Activated naive CD8-positive, alpha-beta T cell treated with anti-CD3 and anti-CD28 coated beads, Interleukin-2, amount 50 U/mL, for 16 hours (primary cell): ENCODE measurements around the gene STPG2.

ENCODE experiments used
- DNase-seq: peaks from one replicate; pipeline ENCODE4 v3.0.0-alpha.2; 2020; ENCODE audit warnings: low read depth, low spot score

STPG2 gene

DNA sequence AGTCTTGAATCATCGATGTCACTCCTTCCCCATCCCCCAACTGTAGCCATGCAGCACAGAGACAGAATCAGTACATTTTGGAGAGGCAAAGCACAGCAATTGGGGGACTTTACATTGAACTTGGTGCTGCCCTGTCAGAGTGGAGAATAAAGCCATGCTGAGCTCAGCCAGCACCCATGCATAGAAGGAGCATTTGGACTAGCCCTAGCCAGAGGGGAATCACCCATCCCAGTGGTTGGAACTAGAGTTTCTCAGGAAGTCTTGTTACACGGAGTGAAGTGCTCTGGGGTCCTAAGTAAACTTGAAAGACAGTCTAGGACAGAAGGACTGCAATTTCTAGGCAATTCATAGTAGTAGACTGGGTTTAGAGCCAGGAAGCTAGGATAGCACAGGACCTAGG is 49.6 kb downstream of the STPG2 start:
- DNase-seq, result no peak

GRCh38 chr4:98092833-98093439 is 50.3 kb downstream of the STPG2 start:
- DNase-seq, result no peak

DNA sequence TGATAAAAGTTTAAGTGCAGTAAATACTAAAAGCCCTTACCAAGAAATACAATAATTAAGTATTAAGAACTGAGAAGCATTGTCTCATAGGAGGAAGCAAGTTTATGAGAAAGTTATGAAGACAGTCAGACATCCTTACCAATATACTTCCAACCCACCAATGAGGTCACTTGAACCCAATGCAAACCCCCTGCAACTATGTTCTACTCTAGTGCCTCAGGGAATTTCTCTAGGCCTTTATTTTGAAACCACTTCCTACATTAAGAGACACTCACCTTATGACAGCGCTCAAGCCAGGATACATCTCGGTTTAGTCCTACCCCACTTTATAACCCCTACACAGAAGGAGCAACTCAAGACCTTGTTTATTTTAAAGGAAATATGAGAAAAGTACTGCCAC is 61.3 kb downstream of the STPG2 start:
- DNase-seq, result no peak

DNA sequence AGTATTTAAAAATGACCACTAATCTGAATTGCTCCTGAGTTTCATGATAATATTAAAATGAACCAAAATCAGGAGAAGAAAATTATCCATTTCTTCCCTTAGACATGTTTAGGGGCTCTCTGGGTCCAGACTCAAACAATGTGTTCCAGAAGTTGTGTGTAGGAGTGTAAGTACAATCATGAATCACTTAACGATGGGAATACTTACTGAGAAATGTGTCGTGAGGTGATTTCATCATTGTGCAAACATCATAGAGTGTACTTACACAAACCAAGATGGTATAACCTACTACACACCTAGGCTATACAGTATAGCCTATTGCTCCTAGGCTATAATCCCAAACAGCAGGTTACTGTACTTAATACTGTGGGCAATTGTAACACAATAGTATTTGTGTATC is 74.8 kb downstream of the STPG2 start:
- DNase-seq, result no peak

GRCh38 chr4:98055800-98056501 is 87.3 kb downstream of the STPG2 start:
- no peak for DNase-seq

- DNase-seq, result no peak
Measured at GRCh38 chr4:98046665-98047064, 96.6 kb downstream of the STPG2 start.

- no peak for DNase-seq
Measured at GRCh38 chr4:98030059-98030458, 113.2 kb downstream of the STPG2 start.

DNA sequence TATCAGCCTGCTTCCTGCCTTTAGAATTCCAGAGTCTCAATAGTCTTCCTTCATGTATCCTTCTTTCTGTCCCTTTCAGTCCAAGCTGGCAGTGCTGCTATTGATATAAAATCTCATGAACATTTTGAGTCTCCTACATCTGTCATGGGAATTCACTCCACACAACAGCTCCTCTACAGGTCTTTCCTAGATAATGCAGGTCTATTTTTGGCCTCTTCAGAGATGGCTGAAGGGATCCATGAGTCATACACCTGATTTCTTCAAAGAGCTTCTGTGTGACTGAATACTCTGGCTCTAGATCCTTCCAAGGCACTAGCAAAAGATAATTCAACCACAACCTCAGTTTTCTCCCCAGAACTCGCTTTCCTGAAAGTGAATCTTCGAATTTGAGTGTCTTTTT is 115.4 kb downstream of the STPG2 start:
- DNase-seq, result no peak

GRCh38 chr4:98026362-98026761 is 116.9 kb downstream of the STPG2 start:
- DNase-seq, result no peak

DNA sequence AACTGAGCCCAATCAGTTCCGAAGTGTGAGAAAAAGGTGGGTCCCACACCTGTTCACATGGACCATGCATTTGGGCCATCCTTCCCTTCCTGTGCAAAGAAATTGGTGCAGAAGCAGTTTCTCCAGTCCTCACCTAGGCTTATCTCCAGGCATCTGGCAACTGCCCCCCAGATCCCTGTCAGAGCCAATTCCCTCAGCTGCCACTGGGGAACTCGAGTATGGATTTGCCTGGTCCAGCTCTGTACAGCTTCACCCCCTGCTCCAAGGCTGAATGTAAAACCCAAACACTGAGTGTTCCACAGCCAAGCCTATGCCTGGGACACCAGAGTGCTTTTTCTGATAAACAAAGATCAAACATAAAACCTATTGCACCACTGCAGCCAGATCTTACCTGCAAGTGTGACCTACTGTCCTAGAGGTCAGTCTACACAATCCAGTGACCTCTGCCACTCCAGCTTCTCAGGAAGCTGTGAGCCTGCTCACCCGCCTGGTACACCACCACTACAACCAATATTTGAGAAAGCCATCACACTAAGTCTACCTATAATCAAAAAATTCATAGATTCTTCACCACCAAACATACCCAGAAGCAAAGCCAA is 136.4 kb downstream of the STPG2 start:
- no peak for DNase-seq

- DNase-seq, result no peak
Measured at GRCh38 chr4:98006060-98006459, 137.2 kb downstream of the STPG2 start.

- DNase-seq, result no peak
Measured at GRCh38 chr4:98000940-98001339, 142.3 kb downstream of the STPG2 start.

- DNase-seq, result no peak
Measured at GRCh38 chr4:97998203-97998602, 145.1 kb downstream of the STPG2 start.

DNA sequence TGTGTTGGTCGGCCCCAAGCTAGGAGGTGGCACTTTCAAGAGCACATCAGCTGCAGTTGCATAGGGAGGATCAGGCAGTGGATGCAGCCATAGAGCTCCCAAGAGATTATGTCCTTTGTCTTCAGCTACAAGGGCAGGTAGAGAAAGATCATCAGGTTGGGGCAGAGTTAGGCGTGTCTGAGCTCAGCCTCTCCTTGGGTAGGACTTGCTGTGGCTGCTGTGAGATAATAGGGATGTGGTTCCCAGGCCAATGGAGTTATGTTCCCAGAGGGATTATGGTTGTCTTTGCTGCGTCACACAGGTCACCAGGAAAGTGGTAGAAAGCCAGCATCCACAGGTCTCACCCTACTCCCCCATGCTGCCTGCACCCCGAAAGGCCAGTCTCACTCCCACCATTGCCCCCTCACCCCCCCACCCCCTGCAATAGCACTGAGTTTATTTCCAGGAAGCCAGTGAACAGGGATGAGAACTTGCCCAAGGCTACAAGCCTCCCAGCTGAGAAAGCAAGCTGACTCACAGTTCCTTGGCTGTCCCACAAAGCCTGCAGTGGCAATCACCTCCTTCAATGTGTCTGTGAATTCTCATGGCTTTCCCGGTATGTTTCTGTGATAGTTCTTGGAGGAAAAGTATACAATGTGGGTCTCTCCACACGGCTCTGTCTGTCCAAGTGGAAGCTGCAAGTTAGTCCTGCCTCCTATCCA is 148.4 kb downstream of the STPG2 start:
- DNase-seq, result no peak

DNA sequence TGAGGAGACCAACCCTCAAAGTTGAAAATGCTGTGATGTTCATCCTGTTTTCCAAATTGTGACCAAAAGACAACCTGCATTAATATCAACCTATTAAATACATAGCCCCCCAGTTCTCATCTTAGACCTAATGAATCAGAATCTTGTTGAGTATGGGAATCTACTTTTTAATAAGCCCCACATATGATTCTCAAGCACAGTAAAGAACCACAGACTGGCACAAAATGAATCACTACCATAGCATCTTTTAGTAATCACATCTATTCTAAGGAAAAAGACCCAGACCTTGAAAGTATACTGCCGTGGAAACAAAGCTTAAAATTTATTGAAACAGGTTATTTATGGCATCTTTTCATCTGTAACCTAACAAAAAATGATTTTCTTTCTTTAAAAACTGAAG is 152.9 kb downstream of the STPG2 start:
- DNase-seq, result no peak

DNA sequence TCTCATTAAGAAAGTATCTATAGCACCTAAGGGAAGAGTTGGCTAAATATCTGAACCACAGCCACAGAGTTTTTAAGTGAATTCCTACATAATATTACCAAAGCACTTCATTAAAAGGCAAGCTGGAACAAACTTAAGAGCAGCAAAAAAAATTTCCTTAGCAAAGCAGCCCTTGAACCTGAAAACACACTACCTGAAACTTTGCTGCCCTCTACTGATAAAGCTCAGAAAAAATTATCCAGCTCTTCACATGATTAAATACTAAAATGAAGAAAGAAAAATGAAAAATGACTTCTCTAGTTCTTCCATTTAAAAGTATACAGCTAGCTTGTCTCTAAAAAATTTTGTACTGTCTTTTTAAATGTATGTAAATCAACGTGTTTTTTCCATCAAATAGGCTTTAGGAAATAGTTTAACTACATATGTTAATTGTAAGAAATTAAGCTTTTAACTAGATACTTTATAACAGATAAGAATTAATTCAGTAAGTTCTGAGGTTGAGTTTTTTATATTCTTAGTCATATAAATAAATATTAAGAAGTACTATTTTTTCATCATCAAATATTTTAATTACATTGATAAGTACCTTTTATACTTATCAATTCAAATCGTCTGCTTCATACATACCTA is 156.1 kb downstream of the STPG2 start:
- DNase-seq, result no peak

DNA sequence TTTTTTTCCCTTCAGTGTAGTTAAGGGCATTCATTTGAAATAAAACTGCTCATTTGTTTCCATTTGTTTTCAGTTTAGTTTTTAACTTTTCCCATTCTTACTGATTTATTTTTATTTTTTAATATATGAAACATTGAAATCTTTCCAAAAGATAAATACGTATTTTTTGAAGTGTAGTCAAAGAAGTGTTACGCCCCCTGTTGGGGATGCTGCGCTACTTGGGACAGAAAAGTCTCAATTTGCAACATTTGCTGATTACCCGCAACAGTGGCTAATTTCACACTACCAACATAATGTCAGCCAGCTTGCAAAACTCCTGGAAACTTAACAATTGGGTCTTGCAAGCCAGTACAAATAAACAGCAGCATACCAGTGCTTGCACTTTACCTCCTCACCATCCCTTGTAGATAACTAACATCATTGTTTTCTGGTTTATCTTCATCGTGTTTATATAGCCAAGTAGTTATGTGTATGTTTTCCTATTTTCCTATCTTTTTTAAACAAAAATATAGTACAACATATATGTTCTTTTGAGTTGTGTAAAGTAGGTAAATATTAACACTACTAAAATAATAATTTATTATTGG is 158.6 kb downstream of the STPG2 start:
- no peak for DNase-seq

GRCh38 chr4:97978791-97979488 is 164.3 kb downstream of the STPG2 start:
- DNase-seq, result no peak

- DNase-seq, result no peak
Measured at GRCh38 chr4:97953171-97953941, 189.9 kb downstream of the STPG2 start.

DNA sequence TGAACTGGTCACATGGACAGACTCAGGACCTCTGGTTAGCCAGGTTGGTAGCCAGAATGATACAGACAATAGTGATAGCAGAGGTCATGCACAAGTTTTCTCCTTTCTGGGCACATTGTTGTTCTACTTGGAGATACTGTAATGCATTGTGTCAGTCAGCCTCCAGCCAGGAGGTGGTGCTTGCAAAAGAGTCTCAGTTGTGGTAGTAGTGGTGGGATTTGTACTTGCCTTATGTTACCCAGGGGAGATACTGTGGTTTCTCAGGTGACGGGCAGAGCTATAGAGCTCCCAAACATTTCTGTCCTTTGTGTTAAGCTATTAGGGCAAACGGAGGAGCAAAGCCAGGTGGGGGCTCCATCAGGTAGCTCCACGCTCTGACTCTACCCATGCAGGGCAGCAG is 190.5 kb downstream of the STPG2 start:
- DNase-seq, result no peak
